Measurements from ENCODE around the gene OS9.

DNA sequence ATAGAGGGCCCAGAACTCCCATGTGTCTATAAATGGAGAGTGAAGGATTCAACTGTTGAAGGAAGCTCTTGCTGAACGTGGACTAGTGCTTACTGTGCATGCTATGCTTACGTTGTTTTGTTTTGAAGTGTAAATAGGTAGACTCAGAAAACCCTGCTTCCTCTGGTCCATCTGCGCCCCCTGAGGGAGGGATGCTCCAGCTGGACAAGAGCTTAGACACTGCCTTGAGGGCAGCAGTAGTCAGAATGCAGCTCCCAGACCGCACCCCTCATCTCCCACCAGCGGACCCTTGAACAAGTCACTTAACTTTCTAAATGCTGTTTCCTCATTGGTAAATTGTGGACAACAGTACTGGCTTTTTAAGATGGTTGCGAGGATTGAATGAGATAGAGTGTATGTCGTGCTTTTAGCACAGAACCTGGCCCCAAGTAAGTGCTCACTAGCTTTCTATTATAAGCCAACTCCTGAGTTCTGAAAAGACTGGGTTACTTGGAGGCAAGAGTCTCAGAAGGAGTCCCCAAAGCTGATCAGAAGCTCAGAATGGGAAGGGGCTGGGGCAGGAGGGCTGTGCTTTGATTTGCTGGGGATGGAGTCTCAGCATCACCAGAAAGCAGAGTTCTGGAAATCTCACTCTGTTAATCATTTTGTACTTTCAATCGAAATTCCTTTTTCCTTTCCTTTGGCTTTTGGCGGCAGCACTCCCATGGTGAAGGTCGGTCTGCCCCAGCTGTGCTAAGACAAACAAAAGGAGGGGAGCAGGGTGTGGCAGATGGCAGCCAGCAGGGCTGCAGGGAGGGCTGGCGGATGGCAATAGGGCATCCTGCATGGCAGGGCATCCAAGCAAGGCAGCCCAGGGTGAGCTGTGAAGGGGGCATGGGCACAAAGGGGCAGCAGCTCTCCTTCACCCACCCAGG is 29.0 kb downstream of the OS9 start:
- no peak for TF ChIP-seq POLR2AphosphoS5 (IDR thresholded peaks at IDR 0.05; ENCODE audit: low read depth, low read length)
- TF ChIP-seq POLR2A (IDR thresholded peaks at IDR 0.05; ENCODE audit: low read depth, low read length), result no peak
- no peak for TF ChIP-seq SPI1 (IDR thresholded peaks at IDR 0.05; ENCODE audit: low read depth, low read length)
- no peak for TF ChIP-seq POU2F2 (IDR thresholded peaks at IDR 0.05; ENCODE audit: low read depth, low read length)
- TF ChIP-seq TAF1 (IDR thresholded peaks at IDR 0.05; ENCODE audit: low read depth, low read length), result no peak
- TF ChIP-seq PAX5 (IDR thresholded peaks at IDR 0.05; ENCODE audit: insufficient read depth, low read length, severe bottlenecking), result no peak

All from GM12891 (cell line).